WTC11 (cell line): ENCODE results near the gene MACF1. TPM values are rescaled to one million over a fixed set of nuclear protein-coding genes. Genes with fewer than 3 reads are reported as not detected.

Experiments used
- ATAC-seq: fragments of 200-7000 bp; cut with Tn5 transposase; 2 replicates; pipeline ENCODE4 v1.10.0; 2021; ENCODE audit warnings: mild to moderate bottlenecking, moderate library complexity
- CTCF ChIA-PET: fragments of 300-600 bp; sonication (Branson Sonifier 250); formaldehyde crosslinking; loops from one replicate; lab custom pipeline; 2021; ENCODE audit warnings: antibody characterized with exemption; lab: Charles Lee
- POLR2A ChIA-PET: fragments of 350-600 bp; sonication (Branson Sonifier 250); formaldehyde crosslinking; loops from one replicate; lab custom pipeline; 2021; ENCODE audit warnings: antibody characterized with exemption; lab: Charles Lee
- DNase-seq: peaks from one replicate; pipeline ENCODE4 v3.0.0; 2021; ENCODE audit warnings: low spot score
- H3K27ac Mint-ChIP-seq: 2 replicates; pipeline ENCODE4 v1.8.0; 2021; ENCODE audit warnings: mixed read lengths
- H3K27me3 Mint-ChIP-seq: 2 replicates; pipeline ENCODE4 v1.8.0; 2021; ENCODE audit warnings: low read depth, mild to moderate bottlenecking, moderate library complexity, mixed read lengths
- H3K36me3 Mint-ChIP-seq: 2 replicates; pipeline ENCODE4 v1.8.0; 2021; ENCODE audit warnings: mixed read lengths
- H3K4me1 Mint-ChIP-seq: 2 replicates; pipeline ENCODE4 v1.8.0; 2022; ENCODE audit warnings: mixed read lengths
- H3K4me3 Mint-ChIP-seq: 2 replicates; pipeline ENCODE4 v1.8.0; 2021; ENCODE audit warnings: mild to moderate bottlenecking, moderate library complexity, mixed read lengths
- H3K9me3 Mint-ChIP-seq: 2 replicates; pipeline ENCODE4 v1.8.0; 2021; ENCODE audit warnings: mixed read lengths
- AFF4 ChIP-seq: sonication (generic); formaldehyde crosslinking; IDR thresholded peaks from 2 replicates; pipeline ENCODE4 v1.8.1; 2023; ENCODE audit warnings: mild to moderate bottlenecking, missing genetic modification reagents, borderline replicate concordance
- CREM ChIP-seq: sonication (generic); formaldehyde crosslinking; IDR thresholded peaks from 2 replicates; pipeline ENCODE4 v1.8.1; 2022; ENCODE audit warnings: mild to moderate bottlenecking, missing genetic modification reagents, moderate library complexity
- JUN ChIP-seq: sonication (generic); formaldehyde crosslinking; IDR thresholded peaks from 2 replicates; pipeline ENCODE4 v1.8.0; 2023; ENCODE audit warnings: mild to moderate bottlenecking, missing genetic modification reagents
- KAT7 ChIP-seq: sonication (generic); formaldehyde crosslinking; IDR thresholded peaks from 2 replicates; pipeline ENCODE4 v1.8.1; 2023; ENCODE audit warnings: missing genetic modification reagents, mild to moderate bottlenecking, borderline replicate concordance
- NFE2L1 ChIP-seq: sonication (generic); formaldehyde crosslinking; IDR thresholded peaks from 2 replicates; pipeline ENCODE4 v1.8.1; 2023; ENCODE audit warnings: missing genetic modification reagents
- NFYB ChIP-seq: sonication (generic); formaldehyde crosslinking; conservative IDR thresholded peaks from 2 replicates; pipeline ENCODE4 v1.8.0; 2022; ENCODE audit warnings: low read depth, missing genetic modification reagents
- TEAD1 ChIP-seq: sonication (generic); formaldehyde crosslinking; IDR thresholded peaks from 2 replicates; pipeline ENCODE4 v1.8.0; 2022; ENCODE audit warnings: mild to moderate bottlenecking, missing genetic modification reagents
- ZBTB21 ChIP-seq: sonication (generic); formaldehyde crosslinking; IDR thresholded peaks from 2 replicates; pipeline ENCODE4 v1.8.1; 2023; ENCODE audit warnings: mild to moderate bottlenecking, missing genetic modification reagents, borderline replicate concordance
- ZNF121 ChIP-seq: sonication (generic); formaldehyde crosslinking; IDR thresholded peaks from 2 replicates; pipeline ENCODE4 v1.8.0; 2023; ENCODE audit warnings: missing genetic modification reagents
- ZNF263 ChIP-seq: sonication (generic); formaldehyde crosslinking; IDR thresholded peaks from 2 replicates; pipeline ENCODE4 v1.8.1; 2022; ENCODE audit warnings: low read depth, mild to moderate bottlenecking, moderate library complexity, missing genetic modification reagents
- total RNA-seq: library from RNA; stranded (reverse); gene quantifications from 3 replicates; pipeline ENCODE4 v1.2.3, GENCODE V29; 2021
- TF ChIP-seq, protein P1 (sequence below): sonication (generic); formaldehyde crosslinking; IDR thresholded peaks from 2 replicates; pipeline ENCODE4 v1.8.0; 2022; ENCODE audit warnings: missing genetic modification reagents
- TF ChIP-seq, protein P2 (sequence below): fragments of 250-450 bp; sonication (Bioruptor Pico); IDR thresholded peaks from 2 replicates; pipeline ENCODE4 v1.9.0; 2021; ENCODE audit warnings: mild to moderate bottlenecking, borderline replicate concordance
- TF ChIP-seq, protein P3 (sequence below): sonication (generic); formaldehyde crosslinking; IDR thresholded peaks from 2 replicates; pipeline ENCODE4 v1.8.1; 2022; ENCODE audit warnings: low read depth, missing genetic modification reagents, borderline replicate concordance

The MACF1 gene
- total RNA-seq, 1 experiment from 2014 or later = 327 TPM

DNA sequence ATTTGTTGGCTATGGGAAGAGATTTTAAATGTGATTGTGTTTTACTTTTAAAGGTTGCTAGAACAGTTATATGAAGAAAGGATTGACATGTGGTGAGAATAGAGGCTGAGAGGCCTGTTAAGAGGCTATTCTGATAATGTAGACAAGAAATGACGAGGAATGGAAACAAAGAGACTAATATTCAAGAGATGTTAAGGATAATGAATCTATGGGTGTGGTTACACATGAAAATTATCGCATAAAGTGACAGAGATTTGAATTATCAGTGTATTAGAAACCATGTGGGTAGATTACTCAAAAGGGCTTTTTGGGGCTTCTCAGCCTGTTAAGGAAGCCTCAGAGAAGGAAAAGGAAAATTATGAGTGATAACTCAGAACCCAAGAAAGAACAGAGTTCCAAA lies 120.4 kb downstream of the MACF1 start:
- no peak for DNase-seq
- POLR2A ChIA-PET = no interaction called here
- no peak overlapping the region for H3K27ac Mint-ChIP-seq
- no peaks in the 10 kb centered on the region for H3K9me3 Mint-ChIP-seq
- no peaks in the 10 kb centered on the region for H3K27me3 Mint-ChIP-seq
- no peak overlapping the region for H3K4me3 Mint-ChIP-seq
- TF ChIP-seq NFE2L1 (CRISPR knock-in tag) (no peak), KAT7 (CRISPR knock-in tag) (no peak), AFF4 (no peak), ZNF263 (CRISPR knock-in tag) (no peak), TEAD1 (CRISPR knock-in tag) (no peak), ZBTB21 (CRISPR knock-in tag) (no peak), JUN (CRISPR knock-in tag) (no peak), NFYB (CRISPR knock-in tag) (no peak), ZNF121 (no peak), CREM (CRISPR knock-in tag) (no peak)
- TF ChIP-seq, protein P1, sequence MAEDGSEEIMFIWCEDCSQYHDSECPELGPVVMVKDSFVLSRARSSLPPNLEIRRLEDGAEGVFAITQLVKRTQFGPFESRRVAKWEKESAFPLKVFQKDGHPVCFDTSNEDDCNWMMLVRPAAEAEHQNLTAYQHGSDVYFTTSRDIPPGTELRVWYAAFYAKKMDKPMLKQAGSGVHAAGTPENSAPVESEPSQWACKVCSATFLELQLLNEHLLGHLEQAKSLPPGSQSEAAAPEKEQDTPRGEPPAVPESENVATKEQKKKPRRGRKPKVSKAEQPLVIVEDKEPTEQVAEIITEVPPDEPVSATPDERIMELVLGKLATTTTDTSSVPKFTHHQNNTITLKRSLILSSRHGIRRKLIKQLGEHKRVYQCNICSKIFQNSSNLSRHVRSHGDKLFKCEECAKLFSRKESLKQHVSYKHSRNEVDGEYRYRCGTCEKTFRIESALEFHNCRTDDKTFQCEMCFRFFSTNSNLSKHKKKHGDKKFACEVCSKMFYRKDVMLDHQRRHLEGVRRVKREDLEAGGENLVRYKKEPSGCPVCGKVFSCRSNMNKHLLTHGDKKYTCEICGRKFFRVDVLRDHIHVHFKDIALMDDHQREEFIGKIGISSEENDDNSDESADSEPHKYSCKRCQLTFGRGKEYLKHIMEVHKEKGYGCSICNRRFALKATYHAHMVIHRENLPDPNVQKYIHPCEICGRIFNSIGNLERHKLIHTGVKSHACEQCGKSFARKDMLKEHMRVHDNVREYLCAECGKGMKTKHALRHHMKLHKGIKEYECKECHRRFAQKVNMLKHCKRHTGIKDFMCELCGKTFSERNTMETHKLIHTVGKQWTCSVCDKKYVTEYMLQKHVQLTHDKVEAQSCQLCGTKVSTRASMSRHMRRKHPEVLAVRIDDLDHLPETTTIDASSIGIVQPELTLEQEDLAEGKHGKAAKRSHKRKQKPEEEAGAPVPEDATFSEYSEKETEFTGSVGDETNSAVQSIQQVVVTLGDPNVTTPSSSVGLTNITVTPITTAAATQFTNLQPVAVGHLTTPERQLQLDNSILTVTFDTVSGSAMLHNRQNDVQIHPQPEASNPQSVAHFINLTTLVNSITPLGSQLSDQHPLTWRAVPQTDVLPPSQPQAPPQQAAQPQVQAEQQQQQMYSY (CRISPR knock-in tag) = no peak
- TF ChIP-seq, protein P2, sequence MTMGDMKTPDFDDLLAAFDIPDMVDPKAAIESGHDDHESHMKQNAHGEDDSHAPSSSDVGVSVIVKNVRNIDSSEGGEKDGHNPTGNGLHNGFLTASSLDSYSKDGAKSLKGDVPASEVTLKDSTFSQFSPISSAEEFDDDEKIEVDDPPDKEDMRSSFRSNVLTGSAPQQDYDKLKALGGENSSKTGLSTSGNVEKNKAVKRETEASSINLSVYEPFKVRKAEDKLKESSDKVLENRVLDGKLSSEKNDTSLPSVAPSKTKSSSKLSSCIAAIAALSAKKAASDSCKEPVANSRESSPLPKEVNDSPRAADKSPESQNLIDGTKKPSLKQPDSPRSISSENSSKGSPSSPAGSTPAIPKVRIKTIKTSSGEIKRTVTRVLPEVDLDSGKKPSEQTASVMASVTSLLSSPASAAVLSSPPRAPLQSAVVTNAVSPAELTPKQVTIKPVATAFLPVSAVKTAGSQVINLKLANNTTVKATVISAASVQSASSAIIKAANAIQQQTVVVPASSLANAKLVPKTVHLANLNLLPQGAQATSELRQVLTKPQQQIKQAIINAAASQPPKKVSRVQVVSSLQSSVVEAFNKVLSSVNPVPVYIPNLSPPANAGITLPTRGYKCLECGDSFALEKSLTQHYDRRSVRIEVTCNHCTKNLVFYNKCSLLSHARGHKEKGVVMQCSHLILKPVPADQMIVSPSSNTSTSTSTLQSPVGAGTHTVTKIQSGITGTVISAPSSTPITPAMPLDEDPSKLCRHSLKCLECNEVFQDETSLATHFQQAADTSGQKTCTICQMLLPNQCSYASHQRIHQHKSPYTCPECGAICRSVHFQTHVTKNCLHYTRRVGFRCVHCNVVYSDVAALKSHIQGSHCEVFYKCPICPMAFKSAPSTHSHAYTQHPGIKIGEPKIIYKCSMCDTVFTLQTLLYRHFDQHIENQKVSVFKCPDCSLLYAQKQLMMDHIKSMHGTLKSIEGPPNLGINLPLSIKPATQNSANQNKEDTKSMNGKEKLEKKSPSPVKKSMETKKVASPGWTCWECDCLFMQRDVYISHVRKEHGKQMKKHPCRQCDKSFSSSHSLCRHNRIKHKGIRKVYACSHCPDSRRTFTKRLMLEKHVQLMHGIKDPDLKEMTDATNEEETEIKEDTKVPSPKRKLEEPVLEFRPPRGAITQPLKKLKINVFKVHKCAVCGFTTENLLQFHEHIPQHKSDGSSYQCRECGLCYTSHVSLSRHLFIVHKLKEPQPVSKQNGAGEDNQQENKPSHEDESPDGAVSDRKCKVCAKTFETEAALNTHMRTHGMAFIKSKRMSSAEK (CRISPR knock-in tag) = no peak
- TF ChIP-seq, protein P3, sequence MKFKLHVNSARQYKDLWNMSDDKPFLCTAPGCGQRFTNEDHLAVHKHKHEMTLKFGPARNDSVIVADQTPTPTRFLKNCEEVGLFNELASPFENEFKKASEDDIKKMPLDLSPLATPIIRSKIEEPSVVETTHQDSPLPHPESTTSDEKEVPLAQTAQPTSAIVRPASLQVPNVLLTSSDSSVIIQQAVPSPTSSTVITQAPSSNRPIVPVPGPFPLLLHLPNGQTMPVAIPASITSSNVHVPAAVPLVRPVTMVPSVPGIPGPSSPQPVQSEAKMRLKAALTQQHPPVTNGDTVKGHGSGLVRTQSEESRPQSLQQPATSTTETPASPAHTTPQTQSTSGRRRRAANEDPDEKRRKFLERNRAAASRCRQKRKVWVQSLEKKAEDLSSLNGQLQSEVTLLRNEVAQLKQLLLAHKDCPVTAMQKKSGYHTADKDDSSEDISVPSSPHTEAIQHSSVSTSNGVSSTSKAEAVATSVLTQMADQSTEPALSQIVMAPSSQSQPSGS (CRISPR knock-in tag) = no peak
- H3K4me1 Mint-ChIP-seq = no peaks in the 10 kb centered on the region
- ATAC-seq = no peak
- CTCF ChIA-PET = no interaction called here
- peaks cover 44% of the 10 kb centered on the region for H3K36me3 Mint-ChIP-seq
